ENCODE measurements around the gene CEP128. TPM values are rescaled to one million over a fixed set of nuclear protein-coding genes. Genes with fewer than 3 reads are reported as not detected.

Gene CEP128
- total RNA-seq, 2 experiments from 2014 or later, result 12.3 to 13.0 TPM

- Mint-ChIP-seq H3K36me3 (ENCODE audit: low read depth) (peaks cover 31% of the 10 kb centered on the region), H3K9me3 (no peaks in the 10 kb centered on the region), H3K4me1 (ENCODE audit: low read depth) (peaks cover 42% of the 10 kb centered on the region), H3K27me3 (no peaks in the 10 kb centered on the region), H3K4me3 (no peak overlapping the region), H3K27ac (no peak overlapping the region)
- ATAC-seq (ENCODE audit: poor library complexity), result no peak
- Histone ChIP-seq H3K4me3 (ENCODE audit: low read length) (no peak overlapping the region), H3K4me1 (ENCODE audit: insufficient read depth, low read length) (peaks cover 17% of the 10 kb centered on the region), H3K36me3 (ENCODE audit: insufficient read depth, low read length) (no peaks in the 10 kb centered on the region), H3K9me3 (ENCODE audit: control insufficient read depth in 1 of 2, insufficient read depth in 1 of 2, low read length in 2 of 2) (no peaks in the 10 kb centered on the region), H3K27me3 (ENCODE audit: control insufficient read depth in 1 of 2, insufficient read depth in 2 of 2, low read length in 2 of 2) (no peaks in the 10 kb centered on the region), H3K27ac (ENCODE audit: low read depth in 1 of 2, low read length in 2 of 2) (no peak overlapping the region)
- intact Hi-C loops (cut with DNase I, micrococcal nuclease), result no loop called here
- no peak for DNase-seq
- TF ChIP-seq CTCF (IDR thresholded peaks at IDR 0.05), result no peak
- POLR2A ChIA-PET, result no interaction called here
- CTCF ChIA-PET, result no interaction called here
These were observed 15.0 kb downstream of the CEP128 start for GRCh38 chr14:80926397-80927082.

- DNase-seq (no peak), ATAC-seq (ENCODE audit: poor library complexity) (no peak)
- intact Hi-C loops (cut with DNase I, micrococcal nuclease), result no loop called here
- no peak overlapping the region for H3K4me3 Mint-ChIP-seq
- peaks cover 1% of the 10 kb centered on the region for H3K4me1 ChIP-seq (ENCODE audit: insufficient read depth, low read length)
- H3K36me3 Mint-ChIP-seq (ENCODE audit: low read depth), result peaks cover 26% of the 10 kb centered on the region
- H3K36me3 ChIP-seq (ENCODE audit: insufficient read depth, low read length), result no peaks in the 10 kb centered on the region
- H3K27me3 ChIP-seq (ENCODE audit: control insufficient read depth in 1 of 2, insufficient read depth in 2 of 2, low read length in 2 of 2), result no peaks in the 10 kb centered on the region
- POLR2A ChIA-PET, result no interaction called here
- H3K4me3 ChIP-seq (ENCODE audit: low read length), result no peak overlapping the region
- TF ChIP-seq CTCF (IDR thresholded peaks at IDR 0.05), result no peak
- CTCF ChIA-PET, result no interaction called here
- H3K27me3 Mint-ChIP-seq, result no peaks in the 10 kb centered on the region
- no peak overlapping the region for H3K27ac ChIP-seq (ENCODE audit: low read depth in 1 of 2, low read length in 2 of 2)
- no peak overlapping the region for H3K27ac Mint-ChIP-seq
- peaks cover 22% of the 10 kb centered on the region for H3K4me1 Mint-ChIP-seq (ENCODE audit: low read depth)
- H3K9me3 ChIP-seq (ENCODE audit: control insufficient read depth in 1 of 2, insufficient read depth in 1 of 2, low read length in 2 of 2), result no peaks in the 10 kb centered on the region
- no peaks in the 10 kb centered on the region for H3K9me3 Mint-ChIP-seq
These were observed 17.0 kb downstream of the CEP128 start for GRCh38 chr14:80924365-80925103.

GRCh38 chr14:80923368-80923767 lies 18.2 kb downstream of the CEP128 start:
- Histone ChIP-seq H3K4me3 (ENCODE audit: low read length) (no peak overlapping the region), H3K36me3 (ENCODE audit: insufficient read depth, low read length) (no peaks in the 10 kb centered on the region), H3K9me3 (ENCODE audit: control insufficient read depth in 1 of 2, insufficient read depth in 1 of 2, low read length in 2 of 2) (no peaks in the 10 kb centered on the region), H3K27me3 (ENCODE audit: control insufficient read depth in 1 of 2, insufficient read depth in 2 of 2, low read length in 2 of 2) (no peaks in the 10 kb centered on the region), H3K4me1 (ENCODE audit: insufficient read depth, low read length) (no peaks in the 10 kb centered on the region), H3K27ac (ENCODE audit: low read depth in 1 of 2, low read length in 2 of 2) (no peak overlapping the region)
- CTCF ChIA-PET, result no interaction called here
- Mint-ChIP-seq H3K36me3 (ENCODE audit: low read depth) (peaks cover 20% of the 10 kb centered on the region), H3K27me3 (no peaks in the 10 kb centered on the region), H3K4me3 (no peak overlapping the region), H3K9me3 (no peaks in the 10 kb centered on the region), H3K4me1 (ENCODE audit: low read depth) (peaks cover 11% of the 10 kb centered on the region), H3K27ac (no peak overlapping the region)
- ATAC-seq (ENCODE audit: poor library complexity), result no peak
- POLR2A ChIA-PET, result no interaction called here
- no peak for TF ChIP-seq CTCF (IDR thresholded peaks at IDR 0.05)
- DNase-seq, result no peak
- intact Hi-C loops (cut with DNase I, micrococcal nuclease), result no loop called here
